Heart left ventricle (tissue), 13 donors: ENCODE data around the gene SLC22A23.

Source experiments
- CTCF ChIP-seq, 12 donors: fragments of 200-600 bp; sonication (generic) in 4 of 12; IDR thresholded peaks; one replicate each; pipeline versions ENCODE4 v1.5.0 to v1.8.0; 2018 to 2022; ENCODE audit warnings: antibody characterized with exemption in 12 of 12, mild to moderate bottlenecking in 5 of 12
- POLR2A ChIP-seq, 2 donors: fragments of 450-650 bp; IDR thresholded peaks; one replicate each; pipeline ENCODE4 v1.6.1; 2017; ENCODE audit warnings: antibody characterized with exemption in 2 of 2, mild to moderate bottlenecking in 2 of 2, moderate library complexity in 2 of 2
- donor health status: ischemic (EF 13 %, LVEDD 7.1; RV severe dilation, severe dysfunction).
- donor health status: DM: no; HTN: yes; CAD: no.
- donor health status: DM: no; HTN: no; CAD: no.
- donor health status: ischemic (EF 25% LVEDD 6.9; RV normal size, moderate dysfunction).
- donor health status: ischemic (EF 25% LVEDD 5.7; RV mildly dilated, moderate dysfunction).
- donor health status: ischemic (EF 35%, LVEDD 5.7; RV mildly dilated, moderate dysfunction).
- donor health status: nonischemic (EF 11% LVEDD 7.7; RV severe dilation, severe dysfunction).
- donor health status: DM: yes; HTN: yes; CAD: no.
- donor health status: PGD.
- donor health status: ischemic (EF 29% LVEDD 5.4; RV normal size, mild dysfunction).
- donor health status: nonischemic (EF 23%, LVEDD 6.1; RV moderate dilation, normal function).

DNA sequence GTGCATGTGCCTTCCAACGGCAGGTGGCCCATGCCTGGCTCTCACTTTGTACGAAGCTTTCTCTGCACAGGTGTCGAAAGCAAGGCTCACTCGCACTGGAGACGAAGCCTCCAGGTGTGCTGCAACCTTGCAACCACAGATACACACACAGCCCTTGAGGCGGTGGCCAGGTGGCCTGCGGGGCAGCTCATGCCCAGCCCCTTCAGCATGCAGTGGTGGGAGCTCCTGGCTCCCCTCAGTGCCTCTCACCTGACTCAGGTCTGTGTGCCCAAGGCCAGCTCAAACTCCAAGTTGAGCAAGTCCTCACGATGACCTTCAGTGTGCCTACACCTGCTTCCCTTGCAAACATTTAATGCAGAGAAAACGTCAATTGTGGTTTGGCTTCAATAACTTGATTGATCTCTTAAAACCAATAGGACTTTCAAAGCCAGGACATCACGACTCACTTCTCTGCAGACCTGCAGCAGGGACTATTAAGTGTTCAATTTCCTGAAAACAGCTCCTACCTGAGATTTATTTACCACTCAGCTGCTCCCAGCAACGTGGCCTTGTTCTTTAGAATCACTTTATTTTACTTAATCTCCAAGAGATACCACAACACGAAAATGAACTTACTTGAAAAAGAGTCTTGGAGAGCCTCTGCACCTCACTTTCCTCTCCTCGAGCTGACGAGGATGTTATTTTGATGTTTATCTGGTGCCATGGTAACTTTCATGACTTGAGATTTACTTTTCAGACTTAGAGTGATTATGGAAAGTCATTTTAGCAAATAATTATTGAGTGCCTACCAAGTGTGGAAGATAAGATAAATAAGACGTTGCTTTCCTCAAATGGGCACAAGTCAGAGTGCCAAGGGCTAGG, 86.3 kb downstream of the SLC22A23 start:
- no peak for TF ChIP-seq POLR2A (IDR thresholded peaks at IDR 0.05)
- TF ChIP-seq CTCF (IDR thresholded peaks at IDR 0.05), result no peak
